Mucosa of rectum (tissue), 2 donors: ENCODE results near the gene FHOD3.
A peak's percentile ranks its signal among the peaks of the same experiment; 100 is the strongest.

Experiments used
- H3K27ac ChIP-seq, 2 donors: one replicate each; pipeline ENCODE4 v1.7.0; 2013; ENCODE audit warnings: inconsistent platforms in 2 of 2, low read depth in 2 of 2, low read length in 2 of 2
- H3K27me3 ChIP-seq, 2 donors: one replicate each; pipeline ENCODE4 v1.7.0; 2013; ENCODE audit warnings: low read length in 2 of 2; ENCODE audit not compliant: control insufficient read depth in 2 of 2, insufficient read depth in 2 of 2
- H3K36me3 ChIP-seq, 2 donors: one replicate each; pipeline ENCODE4 v1.7.0; 2013; ENCODE audit warnings: low read length in 2 of 2; ENCODE audit not compliant: control insufficient read depth in 2 of 2, insufficient read depth in 2 of 2
- H3K4me1 ChIP-seq, 2 donors: one replicate each; pipeline ENCODE4 v1.7.0; 2013; ENCODE audit warnings: low read length in 2 of 2, mild to moderate bottlenecking in 1 of 2; ENCODE audit not compliant: control insufficient read depth in 2 of 2, insufficient read depth in 2 of 2
- H3K4me3 ChIP-seq, 2 donors: one replicate each; pipeline ENCODE4 v1.7.0; 2013; ENCODE audit warnings: low read length in 2 of 2
- H3K9ac ChIP-seq, 2 donors: one replicate each; pipeline ENCODE4 v1.7.0; 2013; ENCODE audit warnings: low read length in 2 of 2, low read depth in 1 of 2, mild to moderate bottlenecking in 1 of 2
- H3K9me3 ChIP-seq, 2 donors: one replicate each; pipeline ENCODE4 v1.7.0; 2013; ENCODE audit warnings: low read length in 2 of 2; ENCODE audit not compliant: control insufficient read depth in 2 of 2
- donor health status: healthy.
- donor health status: Normal muscosa, but diverticular disease.

FHOD3 gene

DNA sequence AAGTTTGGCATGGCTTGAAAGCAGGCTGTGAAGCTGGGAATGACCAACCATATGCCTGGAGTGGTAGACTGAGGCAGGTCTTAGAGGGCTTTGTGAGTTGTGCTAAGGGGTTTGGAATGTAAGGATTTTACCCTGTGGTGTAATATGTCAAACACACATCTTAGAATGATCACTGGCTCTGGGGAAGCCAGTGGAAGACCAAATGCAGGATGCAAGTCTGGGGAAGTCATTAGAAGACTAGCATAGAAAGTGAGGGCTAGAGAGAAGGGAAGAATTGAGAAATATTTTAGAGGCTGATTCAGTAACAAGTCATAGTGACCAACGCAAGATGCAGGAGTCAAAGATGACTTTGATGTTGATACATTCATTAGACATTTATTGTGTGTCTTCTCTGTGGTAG lies 3.5 kb upstream of the FHOD3 start:
- Histone ChIP-seq H3K9ac (no peak overlapping the region), H3K4me3 (no peak overlapping the region), H3K4me1 (peaks cover 3 to 7% of the 10 kb centered on the region in 2 donors), H3K9me3 (no peaks in the 10 kb centered on the region), H3K36me3 (no peaks in the 10 kb centered on the region), H3K27ac (no peak overlapping the region), H3K27me3 (peaks cover 14 to 15% of the 10 kb centered on the region in 2 donors)

DNA sequence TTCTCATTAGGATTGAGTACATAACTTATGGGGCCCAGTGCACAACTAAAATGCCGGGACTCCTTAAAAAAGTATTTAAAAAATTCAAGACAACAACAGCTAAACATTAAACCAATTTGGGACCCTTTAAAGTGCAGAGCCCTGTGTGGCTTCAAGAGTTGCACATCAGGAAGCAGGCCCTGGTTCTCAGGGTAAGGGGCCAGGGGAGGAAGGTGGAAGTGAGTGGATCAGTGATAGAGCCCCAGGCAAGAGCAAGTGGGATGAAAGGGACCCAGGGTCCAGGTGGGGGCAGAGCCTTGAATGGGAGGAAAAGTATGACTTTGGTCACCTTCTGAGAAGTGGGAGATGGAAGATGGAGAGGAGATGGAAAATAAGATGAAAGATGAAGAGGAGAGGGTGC lies 2.3 kb upstream of the FHOD3 start:
- Histone ChIP-seq H3K4me3 (no peak overlapping the region), H3K36me3 (no peaks in the 10 kb centered on the region), H3K27me3 (peaks cover 19 to 23% of the 10 kb centered on the region in 2 donors), H3K4me1 (peaks cover 3 to 7% of the 10 kb centered on the region in 2 donors), H3K9ac (no peak overlapping the region), H3K9me3 (no peaks in the 10 kb centered on the region), H3K27ac (no peak overlapping the region)

DNA sequence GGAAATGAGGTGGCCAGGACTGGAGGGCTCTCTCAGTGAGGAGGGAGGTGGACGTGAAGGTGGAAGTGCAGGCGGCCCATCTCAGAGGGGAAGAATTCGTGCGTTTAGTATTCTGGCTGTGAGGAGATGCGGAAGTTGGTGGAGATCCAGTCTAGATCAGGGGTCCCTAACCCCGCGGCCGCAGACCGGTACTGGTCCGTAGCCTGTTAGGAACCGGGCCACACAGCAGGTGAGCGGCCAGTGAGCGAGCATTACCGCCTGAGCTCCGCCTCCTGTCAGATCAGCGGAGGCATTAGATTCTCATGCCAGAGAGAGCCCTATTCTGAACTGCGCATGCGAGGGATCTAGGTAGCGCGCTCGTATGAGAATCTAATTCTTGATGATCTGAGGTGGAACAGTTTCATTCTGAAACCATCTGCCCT lies 1.6 kb upstream of the FHOD3 start:
- H3K27me3 ChIP-seq = peaks cover 19 to 23% of the 10 kb centered on the region in 2 donors
- H3K36me3 ChIP-seq = no peaks in the 10 kb centered on the region
- peaks cover 3 to 7% of the 10 kb centered on the region in 2 donors for H3K4me1 ChIP-seq
- H3K9ac ChIP-seq = no peak overlapping the region
- no peaks in the 10 kb centered on the region for H3K9me3 ChIP-seq
- H3K4me3 ChIP-seq = no peak overlapping the region
- H3K27ac ChIP-seq = no peak overlapping the region

DNA sequence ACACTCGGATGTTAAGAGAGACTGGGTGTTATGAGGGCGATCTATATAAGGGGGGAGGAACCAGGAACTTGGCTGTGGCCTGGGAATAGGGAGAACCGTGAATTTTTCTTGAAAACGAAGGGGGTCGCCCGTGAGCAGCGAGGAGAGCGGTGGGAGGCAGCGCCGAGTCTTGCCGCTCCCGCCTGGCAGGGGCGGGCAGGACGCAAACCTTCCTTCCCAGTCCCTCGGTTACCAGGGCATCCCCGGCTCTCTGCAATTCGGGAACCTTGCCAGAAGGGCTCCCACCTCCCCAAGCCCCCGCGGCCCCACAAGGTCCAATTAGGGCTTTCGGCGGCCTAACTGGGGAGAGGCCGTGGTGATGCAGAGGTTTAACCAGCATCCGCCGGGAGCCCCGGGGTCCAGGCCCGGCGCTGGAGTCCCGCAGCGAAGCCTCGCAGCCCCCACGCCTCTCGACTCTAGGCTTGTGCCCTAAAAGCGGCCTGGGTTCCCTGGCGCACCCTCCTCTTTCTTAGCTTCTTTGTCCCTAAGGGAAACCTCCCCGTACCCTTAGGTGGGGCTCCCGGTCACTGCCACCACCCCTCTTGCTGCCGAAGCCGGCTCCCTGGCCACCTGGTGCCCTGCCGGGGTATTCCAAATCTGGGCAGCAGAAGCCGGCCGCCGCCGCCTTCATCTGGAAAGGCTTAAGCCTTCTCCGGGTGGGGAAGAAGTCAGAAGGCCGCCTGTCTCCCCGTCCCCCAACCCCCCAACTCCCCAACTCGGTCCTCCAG lies 680 bp upstream of the FHOD3 start:
- Histone ChIP-seq H3K36me3 (no peaks in the 10 kb centered on the region), H3K27me3 (peaks cover 20 to 23% of the 10 kb centered on the region in 2 donors), H3K4me3 (peak overlapping the region; percentile 50 to 62), H3K9me3 (no peaks in the 10 kb centered on the region), H3K27ac (no peak overlapping the region), H3K9ac (peak overlapping the region; percentile 6 to 21), H3K4me1 (peaks cover 3 to 7% of the 10 kb centered on the region in 2 donors)

DNA sequence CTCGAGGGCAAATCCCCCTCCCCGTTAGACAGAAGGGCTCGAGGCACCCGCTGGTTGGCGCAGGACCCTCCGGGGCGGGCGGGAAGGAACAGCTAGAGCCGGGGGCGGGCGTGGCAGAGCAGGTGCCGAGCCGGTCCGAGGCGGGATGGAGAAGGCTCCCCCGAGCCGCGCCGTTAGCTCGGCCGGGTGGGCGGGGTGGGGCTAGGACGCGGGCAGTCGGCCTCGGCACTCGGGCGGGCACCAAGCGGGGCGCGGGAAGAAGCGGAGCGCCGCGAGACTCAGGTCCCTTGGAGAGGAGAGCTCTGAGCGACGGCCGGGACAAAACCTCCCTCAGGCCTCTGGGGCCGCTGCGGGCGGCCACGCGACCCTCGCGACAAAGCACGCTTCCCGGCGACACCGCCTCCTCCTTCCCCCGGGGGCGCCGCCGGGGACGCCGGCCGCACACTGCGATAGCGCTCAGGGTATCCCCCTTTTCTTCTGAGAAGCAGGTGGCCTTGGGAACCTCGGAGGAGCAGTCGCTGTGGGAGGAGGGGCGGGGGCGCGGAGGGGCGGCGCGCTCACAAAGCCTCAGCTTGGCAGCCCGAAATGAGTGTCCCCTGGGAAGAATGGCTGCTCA lies 721 bp downstream of the FHOD3 start:
- Histone ChIP-seq H3K4me3 (peak overlapping the region; percentile 50 to 65), H3K9ac (peak overlapping the region in 1 of 2 donors; percentile 33), H3K4me1 (peaks cover 3 to 7% of the 10 kb centered on the region in 2 donors), H3K36me3 (no peaks in the 10 kb centered on the region), H3K27ac (no peak overlapping the region), H3K9me3 (no peaks in the 10 kb centered on the region), H3K27me3 (peaks cover 21 to 23% of the 10 kb centered on the region in 2 donors)

DNA sequence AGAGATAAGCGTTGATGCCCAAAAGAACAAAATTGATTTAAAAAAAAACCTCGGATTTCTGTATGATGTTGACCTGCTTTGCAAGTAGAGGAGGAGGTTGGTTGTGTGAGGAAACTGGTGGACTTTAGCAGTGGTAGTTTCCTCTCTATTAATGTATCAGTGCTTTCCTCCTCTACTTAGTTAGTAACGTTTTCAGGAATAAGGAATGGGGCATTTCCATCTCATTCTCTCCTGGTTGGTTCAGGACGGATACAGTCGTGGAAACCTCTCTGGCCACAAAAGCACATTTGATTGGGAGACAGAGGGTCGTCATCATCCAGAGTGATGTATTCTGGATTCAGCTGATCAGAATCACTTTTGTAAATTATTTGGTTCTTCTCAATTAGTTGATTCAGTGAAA lies 1.5 kb downstream of the FHOD3 start:
- Histone ChIP-seq H3K9ac (no peak overlapping the region), H3K4me3 (no peak overlapping the region), H3K27me3 (peaks cover 20 to 23% of the 10 kb centered on the region in 2 donors), H3K4me1 (peaks cover 3 to 7% of the 10 kb centered on the region in 2 donors), H3K27ac (no peak overlapping the region), H3K9me3 (no peaks in the 10 kb centered on the region), H3K36me3 (no peaks in the 10 kb centered on the region)

DNA sequence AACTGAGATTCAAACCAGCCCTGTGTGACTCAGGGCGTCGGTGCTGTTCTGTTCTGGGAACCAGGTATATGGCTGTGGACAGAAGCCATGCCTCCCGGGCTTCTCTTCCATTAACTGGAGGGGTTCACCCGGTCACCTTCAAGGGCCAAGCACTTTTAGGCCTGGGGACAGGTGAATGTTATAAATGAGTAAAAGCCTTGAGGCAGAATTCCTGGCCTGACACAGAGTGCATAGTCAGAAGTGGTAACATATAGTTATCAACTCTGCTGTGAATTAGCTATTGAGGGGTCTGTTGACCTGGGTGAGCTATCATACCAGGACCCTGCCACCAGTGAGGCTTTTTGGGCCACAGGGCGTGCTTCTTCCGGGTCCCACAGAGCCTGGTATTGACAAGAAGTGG lies 2.7 kb downstream of the FHOD3 start:
- Histone ChIP-seq H3K4me1 (peaks cover 3 to 7% of the 10 kb centered on the region in 2 donors), H3K27me3 (peaks cover 18% of the 10 kb centered on the region in 2 donors), H3K27ac (no peak overlapping the region), H3K4me3 (no peak overlapping the region), H3K36me3 (no peaks in the 10 kb centered on the region), H3K9me3 (no peaks in the 10 kb centered on the region), H3K9ac (no peak overlapping the region)

DNA sequence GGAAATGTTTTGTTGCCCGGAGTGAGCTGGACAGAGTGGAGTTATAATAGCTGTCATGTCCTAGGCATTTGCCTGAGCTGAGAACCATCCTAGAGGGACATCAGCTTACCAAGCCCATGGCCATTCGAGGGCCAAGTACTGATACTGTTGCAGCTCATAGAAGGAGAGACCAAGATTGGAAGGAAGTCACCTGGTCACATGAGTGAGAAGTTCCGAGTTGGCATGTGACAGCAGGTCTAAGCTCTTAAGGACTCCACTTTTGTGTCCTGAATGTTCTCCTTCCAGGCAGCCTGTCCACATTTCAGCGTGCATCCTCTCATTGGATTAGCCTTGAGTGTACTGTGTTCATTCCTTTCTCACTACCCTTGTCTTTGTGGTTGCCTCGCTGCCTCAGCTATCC lies 4.4 kb downstream of the FHOD3 start:
- Histone ChIP-seq H3K27me3 (peaks cover 8 to 13% of the 10 kb centered on the region in 2 donors), H3K4me3 (no peak overlapping the region), H3K36me3 (no peaks in the 10 kb centered on the region), H3K4me1 (peaks cover 2 to 3% of the 10 kb centered on the region in 2 donors), H3K9ac (no peak overlapping the region), H3K27ac (no peak overlapping the region), H3K9me3 (no peaks in the 10 kb centered on the region)

DNA sequence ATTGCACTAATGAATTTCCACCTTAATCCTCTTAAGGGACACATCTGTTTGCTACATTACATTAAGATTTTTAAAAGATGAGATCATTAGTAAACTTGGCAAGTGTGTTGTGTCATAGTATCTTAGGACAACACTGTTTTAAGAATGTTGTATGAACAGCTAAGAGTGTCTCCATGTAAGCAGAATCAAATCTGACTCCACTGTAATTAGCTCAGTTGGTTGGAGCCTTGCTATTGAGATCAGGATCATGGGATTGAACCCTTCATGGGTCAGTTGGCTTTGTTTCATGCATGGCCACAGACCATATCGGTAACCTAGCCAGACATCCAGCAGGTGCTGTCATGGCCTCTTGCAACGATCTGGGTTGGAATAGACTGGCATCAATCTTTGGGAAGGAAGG lies 5.2 kb downstream of the FHOD3 start:
- peaks cover 8 to 13% of the 10 kb centered on the region in 2 donors for H3K27me3 ChIP-seq

DNA sequence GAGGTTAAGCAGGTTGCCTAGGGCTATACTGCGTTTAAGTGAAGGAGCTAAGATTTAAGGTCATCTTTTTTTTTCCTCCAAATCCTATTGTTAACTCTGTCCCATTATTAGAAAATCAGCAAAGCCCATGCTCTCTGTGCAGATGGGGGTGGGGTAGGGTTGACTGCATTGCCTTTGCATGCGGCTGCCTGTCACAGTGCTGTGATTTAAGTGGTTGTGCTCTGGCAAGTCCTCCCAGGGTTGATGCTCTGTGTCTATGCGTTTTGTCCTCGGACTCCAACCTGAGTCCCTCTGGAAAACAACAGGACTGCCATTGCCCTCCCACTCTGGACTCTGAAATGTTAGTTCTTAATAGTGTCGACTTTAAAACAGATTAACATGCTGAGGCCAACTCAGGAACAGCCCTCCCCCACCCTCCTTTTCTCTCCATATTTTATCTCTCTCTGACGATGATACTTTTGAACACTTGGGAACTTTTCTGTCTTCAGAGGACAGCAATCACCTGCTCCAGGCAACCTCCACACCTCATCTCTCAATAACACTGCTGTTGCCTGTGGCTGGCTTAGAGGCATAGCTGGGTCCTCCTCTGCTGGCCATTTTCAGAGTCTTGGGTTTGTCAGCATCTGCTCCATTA lies 5.8 kb downstream of the FHOD3 start:
- Histone ChIP-seq H3K4me3 (no peak overlapping the region), H3K27ac (no peak overlapping the region), H3K36me3 (no peaks in the 10 kb centered on the region), H3K9ac (no peak overlapping the region), H3K9me3 (no peaks in the 10 kb centered on the region), H3K4me1 (no peaks in the 10 kb centered on the region), H3K27me3 (peaks cover 8 to 13% of the 10 kb centered on the region in 2 donors)

More for the DNA sequence above, 5.2 kb downstream of the FHOD3 start:
- no peaks in the 10 kb centered on the region for H3K36me3 ChIP-seq
- no peak overlapping the region for H3K9ac ChIP-seq
- no peaks in the 10 kb centered on the region for H3K9me3 ChIP-seq
- no peak overlapping the region for H3K4me3 ChIP-seq
- H3K27ac ChIP-seq = no peak overlapping the region
- peaks cover 0 to 2% of the 10 kb centered on the region in 2 donors for H3K4me1 ChIP-seq
